Fibroblast of mammary gland (primary cell): Measurements from ENCODE around the gene KLK5.
A peak's percentile ranks its signal among the peaks of the same experiment; 100 is the strongest.

ENCODE experiments used
- DNase-seq: peaks from one replicate; pipeline ENCODE4 v3.0.0-alpha.2; 2010; ENCODE audit warnings: low read depth
- H3K4me3 ChIP-seq: 2 replicates; pipeline ENCODE4 v1.5.1; 2011; ENCODE audit warnings: low read depth, mild to moderate bottlenecking, low read length, moderate library complexity; ENCODE audit not compliant: control insufficient read depth
- CTCF ChIP-seq: conservative IDR thresholded peaks from 2 replicates; pipeline ENCODE4 v1.5.1; 2011; ENCODE audit warnings: low read depth, low read length, inconsistent platforms; ENCODE audit not compliant: control insufficient read depth, insufficient read depth

The KLK5 gene

GRCh38 chr19:50939596-50939995, 13.2 kb downstream of the KLK5 start:
- no peak for TF ChIP-seq CTCF
- no peak for DNase-seq
- H3K4me3 ChIP-seq, result no peak overlapping the region

GRCh38 chr19:50933640-50934039, 19.2 kb downstream of the KLK5 start:
- TF ChIP-seq CTCF, result no peak
- DNase-seq, result peak; percentile 54
- H3K4me3 ChIP-seq, result no peak overlapping the region

- H3K4me3 ChIP-seq, result no peak overlapping the region
- DNase-seq, result no peak
- TF ChIP-seq CTCF, result no peak
Measured at GRCh38 chr19:50932690-50933083, 20.2 kb downstream of the KLK5 start.

- TF ChIP-seq CTCF, result no peak
- H3K4me3 ChIP-seq, result no peak overlapping the region
- no peak for DNase-seq
Measured at GRCh38 chr19:50932018-50932689, 20.7 kb downstream of the KLK5 start.

- no peak for DNase-seq
- TF ChIP-seq CTCF, result no peak
Measured at GRCh38 chr19:50931023-50931422, 21.8 kb downstream of the KLK5 start.

GRCh38 chr19:50928831-50929230, 24.0 kb downstream of the KLK5 start:
- H3K4me3 ChIP-seq, result no peak overlapping the region
- no peak for TF ChIP-seq CTCF
- DNase-seq, result no peak

More at GRCh38 chr19:50931023-50931422, 21.8 kb downstream of the KLK5 start:
- no peak overlapping the region for H3K4me3 ChIP-seq

- DNase-seq, result no peak
- no peak for TF ChIP-seq CTCF
- no peak overlapping the region for H3K4me3 ChIP-seq
Measured at GRCh38 chr19:50926144-50926543, 26.7 kb downstream of the KLK5 start.
